Astrocyte (in vitro differentiated cells and primary cell): ENCODE measurements around the gene CIBAR2. TPM values are rescaled to one million over a fixed set of nuclear protein-coding genes. Genes with fewer than 3 reads are reported as not detected.

Experiments
- DNase-seq: peaks from one replicate; pipeline ENCODE4 v3.0.0-alpha.2; 2010; ENCODE audit warnings: low read depth
- FAIRE-seq: peaks from 2 replicates; lab custom pipeline; 2011; peaks lifted over from hg19 to GRCh38; lab: Jason Lieb, UNC
- H2AFZ ChIP-seq: 2 replicates; pipeline ENCODE4 v1.6.0; 2012; ENCODE audit warnings: low read depth, low read length, inconsistent platforms
- H3K27ac ChIP-seq: 2 replicates; pipeline ENCODE4 v1.5.1; 2011; ENCODE audit warnings: low read depth, low read length, inconsistent platforms
- H3K27me3 ChIP-seq: 2 replicates; pipeline ENCODE4 v1.6.0; 2011; ENCODE audit warnings: low read length, inconsistent platforms; ENCODE audit not compliant: insufficient read depth
- H3K36me3 ChIP-seq: 2 replicates; pipeline ENCODE4 v1.5.1; 2011; ENCODE audit warnings: low read length, inconsistent platforms; ENCODE audit not compliant: insufficient read depth
- H3K4me1 ChIP-seq: 2 replicates; pipeline ENCODE4 v1.5.1; 2011; ENCODE audit warnings: low read length, inconsistent platforms; ENCODE audit not compliant: insufficient read depth
- H3K4me2 ChIP-seq: 2 replicates; pipeline ENCODE4 v1.6.0; 2012; ENCODE audit warnings: low read length, inconsistent platforms
- H3K4me3 ChIP-seq: 2 replicates; pipeline ENCODE4 v1.5.1; 2011; ENCODE audit warnings: low read depth, mild to moderate bottlenecking, low read length, inconsistent platforms; ENCODE audit not compliant: insufficient read depth
- H3K79me2 ChIP-seq: 2 replicates; pipeline ENCODE4 v1.6.0; 2012; ENCODE audit warnings: mild to moderate bottlenecking, low read length, inconsistent platforms; ENCODE audit not compliant: insufficient read depth
- H3K9ac ChIP-seq: 2 replicates; pipeline ENCODE4 v1.6.0; 2012; ENCODE audit warnings: mild to moderate bottlenecking, low read length, inconsistent platforms
- H3K9me3 ChIP-seq: 2 replicates; pipeline ENCODE4 v1.5.1; 2012; ENCODE audit warnings: low read depth, mild to moderate bottlenecking, low read length, inconsistent platforms; ENCODE audit not compliant: insufficient read depth
- H4K20me1 ChIP-seq: 2 replicates; pipeline ENCODE4 v1.6.0; 2012; ENCODE audit warnings: low read length, inconsistent platforms; ENCODE audit not compliant: insufficient read depth
- H3K27ac Mint-ChIP-seq: one replicate; pipeline ENCODE4 v1.8.0; 2021; ENCODE audit warnings: mild to moderate bottlenecking, mixed read lengths; ENCODE audit not compliant: unreplicated experiment
- H3K27me3 Mint-ChIP-seq: one replicate; pipeline ENCODE4 v1.8.0; 2021; ENCODE audit warnings: low read depth, mixed read lengths; ENCODE audit not compliant: unreplicated experiment
- H3K36me3 Mint-ChIP-seq: one replicate; pipeline ENCODE4 v1.8.0; 2021; ENCODE audit warnings: low read depth, mixed read lengths; ENCODE audit not compliant: unreplicated experiment
- H3K4me1 Mint-ChIP-seq: one replicate; pipeline ENCODE4 v1.8.0; 2021; ENCODE audit warnings: low read depth, mixed read lengths; ENCODE audit not compliant: unreplicated experiment
- H3K4me3 Mint-ChIP-seq: one replicate; pipeline ENCODE4 v1.8.0; 2021; ENCODE audit warnings: mild to moderate bottlenecking, moderate library complexity, mixed read lengths; ENCODE audit not compliant: unreplicated experiment
- H3K9me3 Mint-ChIP-seq: one replicate; pipeline ENCODE4 v1.8.0; 2021; ENCODE audit warnings: mild to moderate bottlenecking, mixed read lengths; ENCODE audit not compliant: unreplicated experiment
- CTCF ChIP-seq: IDR thresholded peaks from 2 replicates; pipeline ENCODE4 v1.5.1; 2011; ENCODE audit warnings: low read depth, mild to moderate bottlenecking, inconsistent platforms, low read length, moderate library complexity; ENCODE audit not compliant: insufficient read depth
- EZH2 ChIP-seq: IDR thresholded peaks from 2 replicates; pipeline ENCODE4 v1.6.1; 2012; ENCODE audit warnings: mild to moderate bottlenecking, low read length, inconsistent platforms; ENCODE audit not compliant: insufficient read depth
- total RNA-seq: library from RNA; stranded (reverse); gene quantifications from 2 replicates; pipeline ENCODE4 v1.2.1, GENCODE V29; 2021

CIBAR2 gene
- total RNA-seq, 1 donor from 2014 or later, result not detected

GRCh38 chr16:85152414-85153030 lies 40.2 kb upstream of the CIBAR2 start:
- no peaks in the 10 kb centered on the region for H3K27me3 ChIP-seq
- no peak overlapping the region for H3K4me3 ChIP-seq
- peaks cover 24% of the 10 kb centered on the region for H3K4me1 ChIP-seq
- no peak overlapping the region for H3K27ac Mint-ChIP-seq
- H3K36me3 Mint-ChIP-seq, result no peaks in the 10 kb centered on the region
- H3K36me3 ChIP-seq, result no peaks in the 10 kb centered on the region
- FAIRE-seq, result no peak
- H3K27ac ChIP-seq, result no peak overlapping the region
- H3K9me3 Mint-ChIP-seq, result no peaks in the 10 kb centered on the region
- H3K79me2 ChIP-seq, result no peaks in the 10 kb centered on the region
- DNase-seq, result no peak
- no peaks in the 10 kb centered on the region for H3K9me3 ChIP-seq
- H2AFZ ChIP-seq, result no peak overlapping the region
- H4K20me1 ChIP-seq, result no peaks in the 10 kb centered on the region
- H3K4me3 Mint-ChIP-seq, result no peak overlapping the region
- H3K27me3 Mint-ChIP-seq, result peaks cover 15% of the 10 kb centered on the region
- no peak overlapping the region for H3K9ac ChIP-seq
- TF ChIP-seq CTCF, result no peak
- H3K4me2 ChIP-seq, result peak overlapping the region; percentile 75
- H3K4me1 Mint-ChIP-seq, result peaks cover 11% of the 10 kb centered on the region

- Histone ChIP-seq H3K4me3 (no peak overlapping the region), H3K4me1 (peaks cover 24% of the 10 kb centered on the region), H3K36me3 (no peaks in the 10 kb centered on the region), H3K4me2 (peak overlapping the region; percentile 75), H2AFZ (peak overlapping the region; percentile 49), H3K27me3 (no peaks in the 10 kb centered on the region), H3K27ac (peak overlapping the region; percentile 29), H3K79me2 (no peaks in the 10 kb centered on the region), H3K9me3 (no peaks in the 10 kb centered on the region), H4K20me1 (no peaks in the 10 kb centered on the region), H3K9ac (peak overlapping the region; percentile 50)
- Mint-ChIP-seq H3K9me3 (no peaks in the 10 kb centered on the region), H3K36me3 (no peaks in the 10 kb centered on the region), H3K27me3 (peaks cover 18% of the 10 kb centered on the region), H3K4me1 (peaks cover 10% of the 10 kb centered on the region), H3K27ac (no peak overlapping the region), H3K4me3 (no peak overlapping the region)
- TF ChIP-seq EZH2 (no peak), CTCF (no peak)
- FAIRE-seq (no peak), DNase-seq (peak; percentile 69)
These were observed 39.5 kb upstream of the CIBAR2 start for GRCh38 chr16:85151603-85152413.
